Activated CD8-positive, alpha-beta memory T cell treated with anti-CD3 and anti-CD28 coated beads for 36 hours (primary cell): ENCODE measurements around the gene UCP3. TPM values are rescaled to one million over a fixed set of nuclear protein-coding genes. Genes with fewer than 3 reads are reported as not detected.

Experiments
- CTCF ChIA-PET: fragments of 350-600 bp; sonication (Branson Sonifier 250); formaldehyde crosslinking; loops from one replicate; lab custom pipeline; 2021; ENCODE audit warnings: antibody characterized with exemption; lab: Charles Lee
- POLR2A ChIA-PET: fragments of 350-600 bp; sonication (Branson Sonifier 250); formaldehyde crosslinking; loops from one replicate; lab custom pipeline; 2021; ENCODE audit warnings: antibody characterized with exemption; lab: Charles Lee
- total RNA-seq, 2 experiments: library from RNA; stranded (reverse); gene quantifications; one replicate each; pipeline ENCODE4 v1.2.3, GENCODE V29; 2021

UCP3 gene
- total RNA-seq, 2 experiments from 2014 or later = 1.6 to 2.0 TPM

- CTCF ChIA-PET = interaction anchor here (0.8 to 2.0 kb wide), 2 partner anchors 15 to 39 kb away, joined by 3 to 7 read pairs; partner anchors contain the start of gene UCP2
- POLR2A ChIA-PET = interaction anchor here (0.6 to 1.8 kb wide), 5 partner anchors 38 to 196 kb away, joined by 3 to 5 read pairs (median 4); partner anchors contain the start of gene UCP2
These were observed 11.0 kb upstream of the UCP3 start for GRCh38 chr11:74019860-74020259.

DNA sequence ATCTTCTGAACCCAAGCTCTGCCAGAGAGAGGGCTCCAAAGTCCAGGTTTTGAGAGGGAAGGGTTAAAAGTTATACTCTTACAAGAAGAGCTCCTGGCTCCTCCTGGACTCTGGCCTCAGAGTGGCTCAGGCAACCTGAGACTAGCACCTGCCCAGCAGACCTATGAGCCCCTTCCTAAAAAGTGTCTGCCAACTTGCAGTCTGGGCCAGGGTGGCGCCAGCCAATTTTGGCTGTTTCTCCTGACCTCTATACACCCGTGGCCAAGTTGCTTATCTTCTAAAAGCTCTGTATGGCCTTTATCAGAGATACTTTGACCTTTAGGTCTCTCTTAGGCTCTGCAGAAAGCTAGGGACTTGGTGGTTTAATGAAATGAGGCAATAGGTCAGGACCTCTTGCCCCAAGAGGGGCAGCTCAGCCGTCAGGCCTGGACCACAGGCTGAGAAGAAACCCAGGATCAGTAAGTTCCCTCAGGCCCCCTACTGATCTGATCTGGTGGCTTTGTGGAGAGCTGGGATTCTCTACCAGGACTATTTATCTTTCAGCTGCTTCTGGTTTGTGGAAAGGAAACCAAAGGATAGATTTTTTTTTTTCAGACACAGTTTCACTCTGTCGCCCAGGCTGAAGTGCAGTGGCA is 10.3 kb upstream of the UCP3 start:
- ChIA-PET POLR2A (interaction anchor here (0.6 to 1.8 kb wide), 6 partner anchors 37 to 196 kb away, joined by 3 to 5 read pairs (median 4); partner anchors contain the start of gene UCP2), CTCF (interaction anchor here (0.8 to 2.0 kb wide), 3 partner anchors 14 to 55 kb away, joined by 3 to 7 read pairs (median 4); partner anchors contain the start of gene UCP2)

DNA sequence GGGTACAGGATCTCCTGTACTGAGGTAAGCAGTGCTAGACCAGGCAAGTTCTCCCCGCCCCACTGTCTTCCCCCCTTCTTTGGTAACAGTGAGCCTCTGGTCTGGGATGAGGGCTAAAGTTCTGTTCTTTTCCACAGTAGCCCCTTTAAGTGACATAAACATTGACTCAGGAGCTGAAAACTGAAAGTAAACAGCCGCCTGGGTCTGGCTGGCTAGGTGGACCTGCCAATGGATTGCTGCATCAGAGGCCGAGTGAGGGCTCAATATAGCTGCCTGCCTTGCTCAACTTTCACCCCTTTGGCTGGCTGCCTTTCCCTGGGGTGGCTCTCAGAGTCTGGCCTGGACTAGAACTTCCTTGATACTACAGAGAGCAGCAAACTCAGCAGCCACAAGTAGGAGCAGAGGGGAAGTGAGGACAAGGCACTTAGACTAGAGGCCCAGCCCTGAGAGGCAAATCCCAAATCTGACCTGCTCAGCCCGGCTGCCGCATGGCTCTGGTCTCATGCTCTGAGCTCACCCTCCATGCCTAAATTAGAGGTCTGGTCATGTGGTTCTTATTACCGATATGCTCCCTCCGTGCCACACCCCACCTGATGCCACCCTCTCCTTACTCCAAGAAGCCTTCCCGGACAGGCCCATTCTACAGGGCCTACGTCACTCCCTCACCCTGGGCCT is 9.6 kb upstream of the UCP3 start:
- POLR2A ChIA-PET = interaction anchor here (0.9 to 1.8 kb wide), 4 partner anchors 37 to 48 kb away, joined by 3 to 5 read pairs (median 4); no protein-coding TSS in a partner anchor
- CTCF ChIA-PET = interaction anchor here (2.0 kb wide), 2 partner anchors 37 to 54 kb away, joined by 4 to 7 read pairs; partner anchors contain the start of gene UCP2

DNA sequence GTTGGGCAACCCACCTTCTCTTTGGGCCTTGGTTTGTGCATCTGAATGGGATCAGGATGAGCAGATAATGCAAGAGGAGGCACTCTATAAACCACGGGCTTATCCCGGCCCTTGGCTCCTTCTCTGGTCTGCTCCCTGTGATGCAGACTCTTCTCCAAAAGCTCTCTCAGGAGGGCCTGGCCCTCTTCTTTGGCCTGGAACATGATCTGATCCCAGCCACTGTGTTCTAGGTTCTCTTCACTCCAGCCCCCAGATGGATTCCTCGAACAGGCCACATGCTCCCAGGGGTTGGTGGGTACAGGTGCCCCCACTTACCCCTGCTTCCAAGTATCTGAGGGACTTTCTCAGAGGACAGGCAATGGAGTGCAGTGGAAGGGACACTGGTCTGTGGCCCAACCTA is 8.7 kb upstream of the UCP3 start:
- CTCF ChIA-PET = interaction anchor here (0.6 to 2.0 kb wide), 2 partner anchors 54 to 56 kb away, joined by 4 read pairs; no protein-coding TSS in a partner anchor
- POLR2A ChIA-PET = no interaction called here

DNA sequence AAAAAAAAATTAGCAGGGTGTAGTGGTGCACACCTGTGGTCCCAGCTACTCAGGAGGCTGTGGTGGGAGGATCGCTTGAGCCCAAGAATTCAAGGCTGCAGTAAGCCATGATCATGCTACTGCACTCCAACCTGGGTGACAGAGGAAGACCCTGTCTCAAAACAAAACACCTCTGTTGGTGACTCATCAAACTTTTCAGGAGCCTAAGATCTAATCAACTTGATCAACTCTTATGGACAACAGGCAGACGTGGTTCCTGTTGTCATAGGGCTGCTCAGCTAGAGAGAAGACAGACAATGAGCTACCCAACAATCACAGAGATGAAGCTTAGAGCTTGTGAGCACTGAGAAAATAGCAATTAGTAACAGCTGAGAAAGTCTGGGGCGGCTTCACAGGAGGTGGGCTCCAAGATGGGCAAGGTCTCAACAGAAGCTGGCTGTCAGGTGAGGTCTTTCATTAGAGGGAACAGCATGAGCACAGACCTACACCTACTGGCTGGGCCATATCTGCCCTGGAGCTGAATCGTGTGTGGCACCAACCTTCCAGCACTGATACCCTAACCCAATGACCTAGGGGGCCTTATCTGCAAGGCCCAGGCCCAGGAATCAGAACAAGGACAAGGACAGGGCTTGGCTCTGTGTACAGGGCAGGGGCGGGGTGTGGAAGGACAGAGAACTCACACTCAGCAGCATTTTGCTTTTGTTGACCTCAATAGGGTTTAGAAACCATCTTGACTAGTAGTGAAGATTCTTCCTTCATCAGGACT is 7.2 kb upstream of the UCP3 start:
- CTCF ChIA-PET = no interaction called here

GRCh38 chr11:74014880-74015279 is 6.0 kb upstream of the UCP3 start:
- ChIA-PET CTCF (no interaction called here), POLR2A (interaction anchor here (2.2 kb wide), 1 partner anchor 32 kb away, joined by 6 read pairs; the partner anchor contains the start of gene UCP2)

More for the DNA sequence above, 7.2 kb upstream of the UCP3 start:
- POLR2A ChIA-PET = interaction anchor here (1.0 to 2.2 kb wide), 3 partner anchors 14 to 44 kb away, joined by 3 to 6 read pairs (median 4); partner anchors contain the start of gene UCP2

DNA sequence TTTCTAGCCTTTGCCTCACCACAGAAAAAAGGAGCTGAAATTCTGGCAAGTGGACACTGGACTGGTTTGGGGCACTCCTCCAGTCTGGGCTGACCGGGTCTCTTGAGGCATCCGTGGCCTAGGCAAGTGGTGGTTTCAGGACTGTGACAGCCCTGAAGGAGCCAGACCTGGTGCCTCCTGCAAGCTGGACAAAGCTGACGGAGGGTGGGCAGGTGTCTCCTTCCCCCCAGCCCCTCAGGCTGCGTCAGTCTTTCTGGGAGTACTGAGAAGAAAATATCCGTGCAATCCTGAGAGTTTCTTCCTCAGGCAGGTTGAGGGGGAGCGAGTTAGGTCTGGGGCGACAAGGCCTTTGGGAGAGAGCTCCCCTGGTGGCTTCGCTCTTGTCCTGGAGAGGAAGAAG is 4.3 kb upstream of the UCP3 start:
- ChIA-PET POLR2A (no interaction called here), CTCF (interaction anchor here (0.5 kb wide), 1 partner anchor 72 kb away, joined by 3 read pairs; no protein-coding TSS in a partner anchor)

DNA sequence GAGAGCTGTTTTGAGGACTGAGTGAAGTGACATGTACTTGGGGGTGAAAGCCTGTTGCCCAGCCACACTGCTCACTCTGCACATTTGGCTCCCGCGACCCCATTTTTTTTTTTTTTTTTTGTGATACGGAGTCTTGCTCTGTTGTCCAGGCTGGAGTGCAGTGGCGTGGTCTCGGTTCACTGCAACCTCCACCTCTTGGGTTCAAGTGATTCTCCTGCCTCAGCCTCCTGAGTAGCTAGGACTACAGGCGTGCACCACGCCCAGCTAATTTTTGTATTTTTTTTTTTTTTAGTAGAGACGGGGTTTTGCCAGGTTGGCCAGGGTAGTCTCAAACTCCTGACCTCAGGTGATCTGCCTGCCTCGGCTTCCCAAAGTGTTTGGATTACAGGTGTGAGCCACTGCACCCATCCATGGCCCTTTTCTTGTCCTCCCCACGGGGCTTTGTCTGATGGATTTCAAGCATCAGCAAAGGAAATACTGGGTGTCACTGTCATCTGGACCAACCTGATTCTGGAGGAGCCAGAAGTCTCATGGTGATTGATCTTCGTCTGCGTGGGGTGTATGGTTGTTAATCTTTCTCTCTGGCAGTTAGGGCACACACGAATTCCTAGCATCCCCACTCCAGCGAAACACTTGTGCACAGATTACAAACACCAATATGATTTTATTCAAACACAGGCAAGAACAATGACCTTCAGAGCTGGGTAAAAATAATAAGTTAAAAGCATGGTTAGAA is 3.4 kb upstream of the UCP3 start:
- ChIA-PET CTCF (interaction anchor here (0.6 to 2.5 kb wide), 7 partner anchors 10 to 641 kb away, joined by 3 to 8 read pairs (median 4); no protein-coding TSS in a partner anchor), POLR2A (interaction anchor here (0.5 to 1.6 kb wide), 5 partner anchors 12 to 46 kb away, joined by 3 to 14 read pairs (median 10); no protein-coding TSS in a partner anchor)

DNA sequence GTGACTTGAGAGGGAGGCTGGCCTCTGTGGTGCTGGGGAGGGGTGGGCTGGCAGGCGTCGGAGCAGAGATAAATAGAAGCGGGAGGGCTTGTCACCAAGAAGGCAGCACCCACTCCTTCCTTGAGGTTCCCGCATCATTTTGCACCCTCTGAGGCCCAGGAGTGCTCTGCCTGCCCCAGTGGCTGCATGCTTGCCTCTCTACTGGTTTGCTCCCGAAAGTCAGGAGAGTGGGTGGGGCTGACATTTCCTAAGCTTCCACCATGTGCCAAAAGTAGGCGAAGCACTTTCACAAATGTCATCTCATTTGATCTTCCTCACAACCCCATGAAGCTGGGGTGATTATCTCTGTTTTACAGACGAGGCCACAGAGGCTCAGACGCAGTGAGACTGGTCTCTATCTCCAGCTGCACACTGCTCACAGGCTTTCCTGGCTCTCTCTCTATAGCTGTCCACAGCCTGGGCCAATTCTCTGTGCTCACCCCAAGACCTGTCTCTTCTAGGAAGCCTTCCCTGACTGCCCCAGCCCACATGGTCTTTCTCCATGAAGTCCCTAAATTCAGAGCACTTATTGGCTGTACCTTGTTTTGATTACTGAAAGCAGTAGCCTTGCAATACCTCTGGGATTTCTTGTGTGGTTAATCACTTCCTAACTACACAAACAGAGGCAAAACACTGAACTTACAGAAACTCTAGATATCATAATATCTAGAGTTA is 2.6 kb upstream of the UCP3 start:
- POLR2A ChIA-PET = interaction anchor here (0.5 to 1.6 kb wide), 5 partner anchors 11 to 45 kb away, joined by 3 to 14 read pairs (median 10); no protein-coding TSS in a partner anchor
- CTCF ChIA-PET = interaction anchor here (0.6 to 2.5 kb wide), 6 partner anchors 9 to 640 kb away, joined by 3 to 8 read pairs (median 4); no protein-coding TSS in a partner anchor

DNA sequence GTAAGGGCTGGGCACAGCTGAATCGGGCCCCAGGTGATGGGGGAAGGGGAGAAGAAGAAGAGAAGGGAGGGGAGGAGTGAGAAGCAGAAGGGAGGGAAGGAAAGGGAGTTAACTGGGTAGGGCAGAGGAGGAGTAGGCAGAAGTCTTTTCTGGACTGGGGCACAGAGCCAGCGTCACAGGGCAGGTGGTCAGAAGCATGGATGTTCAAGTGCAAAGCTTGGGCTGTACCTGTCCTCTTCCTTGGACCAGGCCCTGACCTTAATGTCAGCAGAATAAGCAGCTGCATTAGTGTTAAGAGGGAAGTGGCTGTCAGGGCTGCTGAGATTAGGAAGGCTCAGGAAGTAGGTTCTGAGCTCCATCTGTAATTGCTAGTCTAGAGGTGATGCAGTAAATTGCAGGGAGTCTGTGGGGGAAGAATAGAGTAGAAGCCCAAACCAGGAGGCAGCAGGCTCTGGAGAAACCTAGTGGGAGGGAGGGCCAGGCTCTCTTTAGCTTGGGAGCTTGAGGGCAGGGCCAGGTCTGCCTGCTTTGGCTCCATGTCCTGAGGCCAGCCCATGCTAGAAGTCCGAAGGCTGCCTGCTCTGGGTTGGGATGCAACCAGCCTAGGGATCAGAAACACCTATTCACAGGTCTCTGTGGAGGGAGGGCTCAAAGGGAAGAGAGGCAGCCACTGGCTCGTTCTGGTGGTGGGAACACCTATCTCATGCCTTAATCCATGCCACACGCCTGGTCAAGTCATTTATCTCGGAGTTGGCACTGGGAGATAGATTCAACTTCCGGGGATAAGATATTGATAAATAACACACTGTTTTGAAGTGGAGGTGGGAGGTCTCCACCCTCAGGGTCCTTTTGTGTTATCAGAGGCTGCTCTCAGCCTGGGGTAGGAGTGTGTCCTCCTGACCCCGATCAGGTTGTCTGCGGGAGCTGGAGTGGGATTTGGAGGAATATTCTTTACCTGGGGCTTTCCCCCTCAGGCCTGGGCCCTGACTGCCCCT is 1.7 kb upstream of the UCP3 start:
- CTCF ChIA-PET = interaction anchor here (1.1 to 2.5 kb wide), 4 partner anchors 8 to 46 kb away, joined by 3 to 8 read pairs (median 5); no protein-coding TSS in a partner anchor
- POLR2A ChIA-PET = interaction anchor here (0.7 to 1.6 kb wide), 5 partner anchors 15 to 39 kb away, joined by 3 to 10 read pairs (median 5); partner anchors contain the start of gene UCP2

DNA sequence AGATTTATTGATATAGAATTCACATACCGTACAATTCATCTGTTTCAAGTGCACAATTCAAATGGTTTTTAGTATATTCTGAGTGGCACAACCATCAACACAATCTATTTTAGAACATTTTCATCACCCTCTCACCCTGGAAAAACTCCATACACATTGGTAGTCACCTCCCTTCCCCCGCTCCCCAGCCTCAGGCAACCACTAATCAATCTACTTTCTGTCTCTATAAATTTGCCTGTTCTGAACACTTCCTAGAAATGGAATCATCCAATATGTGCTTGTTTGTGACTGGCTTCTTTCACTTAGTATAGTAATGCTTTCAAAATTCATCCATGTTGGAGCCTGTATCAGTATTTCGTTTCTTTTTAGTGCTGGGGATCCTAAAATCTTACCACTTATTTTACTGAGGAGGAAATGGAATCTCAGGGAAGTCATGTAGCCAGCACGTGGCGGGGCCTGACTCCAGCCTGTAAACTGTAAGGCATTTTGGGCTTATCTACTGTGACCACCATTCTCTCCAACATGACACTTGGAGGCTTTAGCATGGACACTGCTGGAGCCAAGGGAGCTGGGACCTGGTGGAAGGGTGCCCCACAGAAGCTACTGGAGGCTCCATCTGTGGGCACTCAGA is 905 bp upstream of the UCP3 start:
- POLR2A ChIA-PET = interaction anchor here (0.7 to 1.5 kb wide), 4 partner anchors 15 to 38 kb away, joined by 3 to 6 read pairs (median 4); partner anchors contain the start of gene UCP2

DNA sequence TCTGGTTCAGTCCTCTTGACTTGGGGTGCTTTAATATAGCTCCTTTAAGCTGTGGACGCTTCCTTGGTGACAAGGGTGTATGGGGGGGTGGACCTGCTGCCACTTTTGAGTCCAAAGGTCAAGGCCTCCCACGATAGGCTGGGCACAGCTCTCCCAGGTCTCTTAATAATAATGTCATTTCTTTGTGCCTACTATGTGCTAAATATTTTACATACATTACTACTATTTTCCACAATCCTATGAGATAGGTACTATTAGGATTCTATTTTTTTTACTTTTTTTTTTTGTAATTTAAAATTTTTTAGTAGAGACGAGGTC is 304 bp upstream of the UCP3 start:
- POLR2A ChIA-PET = no interaction called here
- CTCF ChIA-PET = no interaction called here

More for the DNA sequence above, 905 bp upstream of the UCP3 start:
- CTCF ChIA-PET = interaction anchor here (2.5 kb wide), 1 partner anchor 8 kb away, joined by 8 read pairs; no protein-coding TSS in a partner anchor

- ChIA-PET POLR2A (interaction anchor here (1.2 kb wide), 1 partner anchor 18 kb away, joined by 5 read pairs; no protein-coding TSS in a partner anchor), CTCF (no interaction called here)
These were observed 1.1 kb downstream of the UCP3 start for GRCh38 chr11:74007691-74008372.

GRCh38 chr11:74006743-74007304 is 2.1 kb downstream of the UCP3 start:
- ChIA-PET CTCF (no interaction called here), POLR2A (no interaction called here)
